ENCODE results near the gene MEIOB. TPM values are rescaled to one million over a fixed set of nuclear protein-coding genes. Genes with fewer than 3 reads are reported as not detected.

The MEIOB gene
- total RNA-seq, 3 donors from 2014 or later, result not detected

DNA sequence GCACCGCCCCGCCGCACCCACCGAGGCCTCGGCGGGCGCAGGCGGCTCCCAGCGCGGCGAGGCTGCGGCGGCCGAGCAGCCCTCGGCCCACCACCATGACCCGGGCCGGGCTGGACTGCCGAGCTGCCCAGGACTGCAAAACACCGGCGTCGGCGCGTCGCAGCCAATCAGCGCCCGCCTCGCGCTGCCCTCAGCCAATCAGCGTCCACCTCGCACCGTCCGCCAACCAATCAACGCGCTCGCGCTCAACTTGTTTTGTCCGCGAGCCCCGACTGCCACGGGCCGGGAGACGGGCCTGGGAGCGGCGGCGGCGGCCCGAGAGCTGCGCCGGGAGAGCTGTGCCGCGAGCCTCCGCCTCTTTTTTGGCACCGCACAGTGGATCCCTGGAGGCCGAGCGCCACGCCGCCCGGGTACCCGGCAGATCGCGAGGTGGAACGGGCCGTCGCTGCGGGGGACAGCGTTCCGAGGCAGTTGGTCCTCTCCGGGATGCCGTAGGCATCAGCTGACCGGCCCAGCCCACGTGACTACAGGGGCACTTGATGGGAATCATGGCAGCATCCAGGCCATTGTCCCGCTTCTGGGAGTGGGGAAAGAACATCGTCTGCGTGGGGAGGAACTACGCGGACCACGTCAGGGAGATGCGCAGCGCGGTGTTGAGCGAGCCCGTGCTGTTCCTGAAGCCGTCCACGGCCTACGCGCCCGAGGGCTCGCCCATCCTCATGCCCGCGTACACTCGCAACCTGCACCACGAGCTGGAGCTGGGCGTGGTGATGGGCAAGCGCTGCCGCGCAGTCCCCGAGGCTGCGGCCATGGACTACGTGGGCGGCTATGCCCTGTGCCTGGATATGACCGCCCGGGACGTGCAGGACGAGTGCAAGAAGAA is 45.0 kb downstream of the MEIOB start, which contains the start of the genes FAHD1 and HAGH:
Gene FAHD1, plus strand, starts transcription at position 516 of the 883 bp plus-strand sequence. Its CDS starts 33 bp downstream, at position 549.
Gene HAGH, minus strand, starts transcription at position 135 of the 883 bp plus-strand sequence. Its CDS starts 38 bp downstream, at position 97.
- TF ChIP-seq, protein P1, sequence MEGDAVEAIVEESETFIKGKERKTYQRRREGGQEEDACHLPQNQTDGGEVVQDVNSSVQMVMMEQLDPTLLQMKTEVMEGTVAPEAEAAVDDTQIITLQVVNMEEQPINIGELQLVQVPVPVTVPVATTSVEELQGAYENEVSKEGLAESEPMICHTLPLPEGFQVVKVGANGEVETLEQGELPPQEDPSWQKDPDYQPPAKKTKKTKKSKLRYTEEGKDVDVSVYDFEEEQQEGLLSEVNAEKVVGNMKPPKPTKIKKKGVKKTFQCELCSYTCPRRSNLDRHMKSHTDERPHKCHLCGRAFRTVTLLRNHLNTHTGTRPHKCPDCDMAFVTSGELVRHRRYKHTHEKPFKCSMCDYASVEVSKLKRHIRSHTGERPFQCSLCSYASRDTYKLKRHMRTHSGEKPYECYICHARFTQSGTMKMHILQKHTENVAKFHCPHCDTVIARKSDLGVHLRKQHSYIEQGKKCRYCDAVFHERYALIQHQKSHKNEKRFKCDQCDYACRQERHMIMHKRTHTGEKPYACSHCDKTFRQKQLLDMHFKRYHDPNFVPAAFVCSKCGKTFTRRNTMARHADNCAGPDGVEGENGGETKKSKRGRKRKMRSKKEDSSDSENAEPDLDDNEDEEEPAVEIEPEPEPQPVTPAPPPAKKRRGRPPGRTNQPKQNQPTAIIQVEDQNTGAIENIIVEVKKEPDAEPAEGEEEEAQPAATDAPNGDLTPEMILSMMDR (IDR thresholded peaks at IDR 0.05), result no peak
- Histone ChIP-seq H3K36me3 (ENCODE audit: low read depth) (peaks cover 5% of the 10 kb centered on the region), H3K4me3 (peak within 1 kb of the TSS; percentile 60), H3K4me1 (ENCODE audit: low read depth) (peaks cover 35% of the 10 kb centered on the region), H3K9me3 (no peaks in the 10 kb centered on the region)
- DNase-seq, result peak; percentile 94 to 96 (median 94)
- peak; percentile 85 for ATAC-seq
- intact Hi-C loops (cut with DNase I, micrococcal nuclease), result no loop called here

- ATAC-seq (peak; percentile 55), DNase-seq (peak; percentile 63 to 80 (median 76))
- TF ChIP-seq, protein P1 (IDR thresholded peaks at IDR 0.05), result no peak
- Histone ChIP-seq H3K4me1 (ENCODE audit: low read depth) (peaks cover 35% of the 10 kb centered on the region), H3K9me3 (no peaks in the 10 kb centered on the region), H3K36me3 (ENCODE audit: low read depth) (peaks cover 5% of the 10 kb centered on the region), H3K4me3 (peak overlapping the region; percentile 60)
- intact Hi-C loops (cut with DNase I, micrococcal nuclease), result no loop called here
Observed at GRCh38 chr16:1825864-1826690, 45.9 kb downstream of the MEIOB start.

- Histone ChIP-seq H3K36me3 (ENCODE audit: low read depth) (peaks cover 5% of the 10 kb centered on the region), H3K4me3 (no peak overlapping the region), H3K9me3 (no peaks in the 10 kb centered on the region), H3K4me1 (ENCODE audit: low read depth) (peaks cover 34% of the 10 kb centered on the region)
- peak in 1 of 3 donors; percentile 21 for DNase-seq
- ATAC-seq, result no peak
- TF ChIP-seq, protein P1 (IDR thresholded peaks at IDR 0.05), result no peak
- intact Hi-C loops (cut with DNase I, micrococcal nuclease), result no loop called here
Observed at GRCh38 chr16:1825381-1825863, 46.5 kb downstream of the MEIOB start.

DNA sequence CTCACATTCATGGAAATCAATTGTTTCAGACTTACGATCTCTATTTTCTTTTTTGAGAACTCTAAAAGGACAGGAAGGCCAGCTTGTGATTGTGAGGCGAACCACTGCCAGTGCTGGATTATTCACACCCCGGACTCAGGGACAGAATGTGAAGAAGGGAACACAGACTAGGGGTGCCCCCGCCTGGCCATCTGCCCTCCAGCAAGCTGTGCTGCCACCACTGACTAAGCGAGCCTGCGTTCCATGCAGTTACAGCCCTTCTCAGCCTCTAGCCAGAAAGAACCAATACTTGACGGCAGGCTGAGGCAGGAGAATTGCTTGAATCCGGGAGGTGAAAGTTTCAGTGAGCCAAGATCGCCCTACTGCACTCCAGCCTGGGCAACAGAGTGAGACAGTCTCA is 48.1 kb downstream of the MEIOB start:
- intact Hi-C loops (cut with DNase I, micrococcal nuclease), result no loop called here
- DNase-seq (peak in 2 of 3 donors; percentile 25 to 29), ATAC-seq (no peak)
- Histone ChIP-seq H3K4me3 (no peak overlapping the region), H3K36me3 (ENCODE audit: low read depth) (peaks cover 5% of the 10 kb centered on the region), H3K4me1 (ENCODE audit: low read depth) (peaks cover 20% of the 10 kb centered on the region), H3K9me3 (no peaks in the 10 kb centered on the region)
- TF ChIP-seq, protein P1 (IDR thresholded peaks at IDR 0.05), result no peak

DNA sequence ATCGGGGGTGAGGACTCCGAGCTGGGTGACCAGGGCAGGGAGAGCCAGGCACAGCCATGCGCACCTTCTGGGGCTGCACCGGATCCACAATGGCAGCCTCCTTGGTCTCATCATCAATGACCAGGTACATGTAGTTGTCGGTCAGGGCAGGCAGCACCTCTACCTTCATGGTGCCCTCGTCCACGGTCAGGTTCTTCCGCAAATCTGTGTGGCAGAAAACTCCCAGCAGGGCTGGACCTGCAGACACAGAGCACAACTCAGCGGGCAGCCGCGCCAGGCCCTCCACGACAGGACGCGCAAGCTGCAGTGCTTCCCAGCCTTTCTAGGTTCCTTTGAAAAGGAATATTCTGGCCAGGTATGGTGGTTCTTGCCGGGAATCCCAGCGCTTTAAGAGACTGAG is 49.2 kb downstream of the MEIOB start:
- H3K4me1 ChIP-seq (ENCODE audit: low read depth), result peaks cover 9% of the 10 kb centered on the region
- ATAC-seq (no peak), DNase-seq (peak in 1 of 3 donors; percentile 24)
- TF ChIP-seq, protein P1 (IDR thresholded peaks at IDR 0.05), result no peak
- H3K9me3 ChIP-seq, result no peaks in the 10 kb centered on the region
- peaks cover 5% of the 10 kb centered on the region for H3K36me3 ChIP-seq (ENCODE audit: low read depth)
- no peak overlapping the region for H3K4me3 ChIP-seq
- intact Hi-C loops (cut with DNase I, micrococcal nuclease), result no loop called here
